IPS DF 4.7 (cell line): Measurements from ENCODE around the gene ACBD3.
"Not testable (repeated sequence)": the region's sequence is repeated elsewhere in the genome, so short reads cannot be mapped to it uniquely, and the experiment has no call there.

Source experiments
- DNase-seq: peaks from one replicate; pipeline ENCODE4 v3.0.0-alpha.2; 2013; ENCODE audit warnings: low spot score; ENCODE audit errors: extremely low read depth

Gene ACBD3

GRCh38 chr1:226186124-226187018, at the start of gene ACBD3:
Gene ACBD3, minus strand, starts transcription at chr1:226186741. Its CDS starts 66 bp downstream, at chr1:226186675.
- DNase-seq: no peak

GRCh38 chr1:226233806-226234205, 47.3 kb upstream of the ACBD3 start:
- no peak for DNase-seq

GRCh38 chr1:226233293-226233692, 46.8 kb upstream of the ACBD3 start:
- no peak for DNase-seq

- DNase-seq: no peak
Measured at GRCh38 chr1:226226601-226227000, 40.1 kb upstream of the ACBD3 start.

- no peak for DNase-seq
Measured at GRCh38 chr1:226223786-226224244, 37.3 kb upstream of the ACBD3 start.

- DNase-seq: no peak
Measured at GRCh38 chr1:226223157-226223785, 36.7 kb upstream of the ACBD3 start, which contains the start of gene MIXL1. Gene MIXL1, plus strand, starts transcription at chr1:226223664. Its CDS starts 18 bp downstream, at chr1:226223682.

GRCh38 chr1:226222686-226223085, 36.1 kb upstream of the ACBD3 start:
- DNase-seq: no peak

GRCh38 chr1:226220473-226221189, 34.1 kb upstream of the ACBD3 start:
- no peak for DNase-seq

- no peak for DNase-seq
Measured at GRCh38 chr1:226217273-226217672, 30.7 kb upstream of the ACBD3 start.

- no peak for DNase-seq
Measured at GRCh38 chr1:226216056-226216455, 29.5 kb upstream of the ACBD3 start.

GRCh38 chr1:226215239-226215638, 28.7 kb upstream of the ACBD3 start:
- DNase-seq: no peak

GRCh38 chr1:226212545-226212944, 26.0 kb upstream of the ACBD3 start:
- no peak for DNase-seq

GRCh38 chr1:226211181-226211821, 24.8 kb upstream of the ACBD3 start:
- DNase-seq: no peak

- DNase-seq: no peak
Measured at GRCh38 chr1:226210571-226211176, 24.1 kb upstream of the ACBD3 start.

- DNase-seq: no peak
Measured at GRCh38 chr1:226209307-226210059, 22.9 kb upstream of the ACBD3 start.

- no peak for DNase-seq
Measured at GRCh38 chr1:226207048-226207447, 20.5 kb upstream of the ACBD3 start.

GRCh38 chr1:226204198-226204597, 17.7 kb upstream of the ACBD3 start:
- DNase-seq: no peak

- DNase-seq: no peak
Measured at GRCh38 chr1:226203655-226204054, 17.1 kb upstream of the ACBD3 start.

- no peak for DNase-seq
Measured at GRCh38 chr1:226203240-226203639, 16.7 kb upstream of the ACBD3 start.

GRCh38 chr1:226202666-226203065, 16.1 kb upstream of the ACBD3 start:
- DNase-seq: not testable (repeated sequence)
